HEK293T (cell line): ENCODE data around the gene LAMTOR4.

Source experiments
- ELF4 ChIP-seq: fragments of 450-650 bp; IDR thresholded peaks from 2 replicates; pipeline ENCODE4 v1.6.1; 2017; ENCODE audit warnings: antibody characterized with exemption
- FOXA1 ChIP-seq: fragments of 450-650 bp; IDR thresholded peaks from 2 replicates; pipeline ENCODE4 v1.6.1; 2016; ENCODE audit warnings: mild to moderate bottlenecking
- HDGF ChIP-seq: fragments of 450-650 bp; IDR thresholded peaks from 2 replicates; pipeline ENCODE4 v1.6.1; 2017; ENCODE audit warnings: antibody characterized with exemption, borderline replicate concordance

GRCh38 chr7:100189061-100189460, 40.3 kb downstream of the LAMTOR4 start:
- no peak for TF ChIP-seq HDGF
- no peak for TF ChIP-seq ELF4
- no peak for TF ChIP-seq FOXA1
